Measurements from ENCODE around the gene EHD3.

EHD3 gene

DNA sequence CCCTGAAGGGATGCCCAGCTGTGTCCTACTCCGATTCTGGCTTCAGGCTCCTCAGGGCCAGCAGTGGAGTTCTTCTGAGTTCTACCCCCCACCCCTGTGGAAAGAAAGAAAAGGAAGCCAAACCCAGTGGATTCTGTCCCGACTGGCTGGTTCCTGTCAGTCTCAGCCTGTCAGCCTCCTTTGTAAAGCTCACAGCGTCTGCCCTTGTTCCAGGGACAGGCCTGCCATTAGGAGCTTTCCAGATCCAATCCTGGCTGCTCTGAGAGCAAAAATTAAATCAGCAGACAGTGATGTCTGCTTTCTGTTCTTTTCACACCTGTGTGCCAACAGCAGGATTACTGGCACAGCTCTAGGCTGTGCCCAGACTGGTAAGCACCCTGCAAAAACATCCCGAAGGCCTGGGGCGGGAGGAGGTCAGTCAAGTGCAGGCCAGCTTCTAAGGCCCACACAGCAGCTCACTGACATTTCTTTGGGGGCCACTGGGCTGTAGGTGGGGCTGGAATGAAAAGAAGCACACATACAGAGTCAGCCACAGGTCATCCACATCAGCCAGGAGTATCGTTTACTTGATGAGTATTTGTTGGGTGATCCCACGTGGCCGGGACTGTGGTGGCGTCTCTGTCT, 69.1 kb downstream of the EHD3 start:
- H3K27ac ChIP-seq: no peak overlapping the region
- no peak for TF ChIP-seq ZFX (IDR thresholded peaks at IDR 0.05)
- TF ChIP-seq, protein P1, sequence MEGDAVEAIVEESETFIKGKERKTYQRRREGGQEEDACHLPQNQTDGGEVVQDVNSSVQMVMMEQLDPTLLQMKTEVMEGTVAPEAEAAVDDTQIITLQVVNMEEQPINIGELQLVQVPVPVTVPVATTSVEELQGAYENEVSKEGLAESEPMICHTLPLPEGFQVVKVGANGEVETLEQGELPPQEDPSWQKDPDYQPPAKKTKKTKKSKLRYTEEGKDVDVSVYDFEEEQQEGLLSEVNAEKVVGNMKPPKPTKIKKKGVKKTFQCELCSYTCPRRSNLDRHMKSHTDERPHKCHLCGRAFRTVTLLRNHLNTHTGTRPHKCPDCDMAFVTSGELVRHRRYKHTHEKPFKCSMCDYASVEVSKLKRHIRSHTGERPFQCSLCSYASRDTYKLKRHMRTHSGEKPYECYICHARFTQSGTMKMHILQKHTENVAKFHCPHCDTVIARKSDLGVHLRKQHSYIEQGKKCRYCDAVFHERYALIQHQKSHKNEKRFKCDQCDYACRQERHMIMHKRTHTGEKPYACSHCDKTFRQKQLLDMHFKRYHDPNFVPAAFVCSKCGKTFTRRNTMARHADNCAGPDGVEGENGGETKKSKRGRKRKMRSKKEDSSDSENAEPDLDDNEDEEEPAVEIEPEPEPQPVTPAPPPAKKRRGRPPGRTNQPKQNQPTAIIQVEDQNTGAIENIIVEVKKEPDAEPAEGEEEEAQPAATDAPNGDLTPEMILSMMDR (conservative IDR thresholded peaks at IDR 0.05): no peak

- no peak for TF ChIP-seq ZFX (IDR thresholded peaks at IDR 0.05)
- TF ChIP-seq, protein P1 (conservative IDR thresholded peaks at IDR 0.05): no peak
- no peak overlapping the region for H3K27ac ChIP-seq
Measured at GRCh38 chr2:31304816-31305215, 70.9 kb downstream of the EHD3 start.

DNA sequence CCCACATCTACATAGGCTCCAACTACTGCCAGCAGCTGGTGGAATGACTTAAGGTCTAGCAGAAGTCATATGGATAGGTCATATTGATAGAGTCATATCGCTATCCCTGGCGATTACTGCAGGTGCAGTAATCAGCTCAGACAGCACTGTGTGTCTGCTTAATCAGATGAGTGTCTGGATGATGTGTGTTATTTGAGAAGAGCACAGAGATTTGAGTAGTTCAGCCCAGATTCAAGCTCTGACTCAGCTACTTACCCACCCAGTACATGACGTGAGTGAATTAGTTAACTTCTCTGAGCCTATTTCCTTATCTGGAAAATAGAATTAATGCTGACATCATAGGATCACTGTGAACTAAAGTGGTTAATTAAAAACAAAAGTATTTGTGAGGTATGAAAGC, 78.9 kb downstream of the EHD3 start:
- no peak overlapping the region for H3K27ac ChIP-seq
- no peak for TF ChIP-seq ZFX (IDR thresholded peaks at IDR 0.05)
- TF ChIP-seq, protein P1 (conservative IDR thresholded peaks at IDR 0.05): no peak

DNA sequence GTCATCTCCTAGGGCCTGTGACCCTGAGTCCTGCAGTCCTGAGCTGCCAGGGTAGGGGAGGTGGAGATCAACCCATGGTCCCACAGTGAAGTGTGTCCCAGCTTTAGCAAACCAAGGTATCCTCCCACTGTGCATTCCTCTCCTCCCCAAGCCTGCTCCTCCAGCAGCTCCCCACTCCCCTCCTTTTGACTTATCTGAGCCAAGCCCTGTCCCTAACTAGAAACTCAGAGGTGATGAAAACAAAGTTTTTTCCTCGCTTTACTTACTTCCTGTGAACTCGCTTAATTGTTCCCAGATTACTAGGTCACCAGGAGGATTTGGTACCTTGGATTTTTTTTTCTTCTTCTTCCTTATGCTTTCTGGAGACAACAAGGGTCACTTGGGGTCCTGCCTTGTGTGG, 80.8 kb downstream of the EHD3 start:
- no peak for TF ChIP-seq ZFX (IDR thresholded peaks at IDR 0.05)
- TF ChIP-seq, protein P1 (conservative IDR thresholded peaks at IDR 0.05): no peak
- no peak overlapping the region for H3K27ac ChIP-seq

GRCh38 chr2:31317396-31317795, 83.4 kb downstream of the EHD3 start:
- TF ChIP-seq, protein P1 (conservative IDR thresholded peaks at IDR 0.05): no peak
- TF ChIP-seq ZFX (IDR thresholded peaks at IDR 0.05): no peak
- H3K27ac ChIP-seq: no peak overlapping the region

DNA sequence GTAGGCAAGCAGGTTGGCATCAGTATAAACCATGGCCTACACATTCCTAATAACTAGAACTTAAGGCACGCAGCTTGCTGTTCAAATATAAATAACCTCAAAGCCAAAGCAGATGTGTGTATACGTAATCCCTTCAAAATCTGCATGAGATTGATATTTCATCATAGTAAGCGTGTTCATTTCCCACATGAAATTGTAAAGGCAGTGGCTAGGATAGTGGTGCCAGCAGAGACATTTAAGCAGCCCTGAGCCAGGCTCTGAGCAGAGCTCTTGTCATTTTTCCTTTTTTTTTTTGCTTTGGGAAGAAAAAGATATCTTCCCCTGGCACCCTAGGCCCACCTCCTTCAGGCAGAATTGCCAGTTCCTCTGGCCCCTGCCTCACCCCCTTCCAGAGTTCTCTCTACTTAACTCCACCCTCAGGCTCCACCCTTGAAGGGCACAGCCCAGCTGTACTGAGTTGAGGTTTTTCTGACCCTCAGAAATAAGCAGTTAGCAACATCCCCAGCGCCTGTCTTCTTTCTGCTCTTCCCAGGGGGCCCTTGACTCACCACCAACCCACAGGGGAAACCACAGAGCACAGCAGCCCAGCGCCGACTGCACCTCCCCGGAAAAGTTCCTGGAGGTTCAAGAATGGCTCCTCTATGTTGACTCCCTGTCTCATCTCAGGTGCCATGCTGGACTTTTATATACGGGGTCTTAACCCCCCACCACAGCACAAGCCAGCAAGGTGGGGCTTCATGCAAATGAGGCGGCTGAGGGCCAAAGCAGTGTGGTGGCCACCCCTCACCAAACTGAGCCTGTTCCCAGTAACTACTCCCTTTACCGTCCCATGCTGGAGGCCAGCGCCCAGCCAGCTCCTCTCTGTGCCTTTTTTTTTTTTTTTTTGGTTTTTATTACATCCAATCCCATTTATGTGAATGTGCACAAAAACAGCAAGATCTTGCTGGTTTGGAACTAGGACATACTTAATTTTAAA, 84.7 kb downstream of the EHD3 start:
- no peak overlapping the region for H3K27ac ChIP-seq

More for the DNA sequence above, 84.7 kb downstream of the EHD3 start:
- no peak for TF ChIP-seq ZFX (IDR thresholded peaks at IDR 0.05)
- TF ChIP-seq, protein P1 (conservative IDR thresholded peaks at IDR 0.05): no peak

Measured in C4-2B (cell line).